Ovary (tissue), 9 donors: Measurements from ENCODE around the gene KCNC2. TPM values are rescaled to one million over a fixed set of nuclear protein-coding genes. Genes with fewer than 3 reads are reported as not detected.

Experiments used
- DNase-seq, 5 donors: peaks; one replicate each; pipeline ENCODE4 v3.0.0-alpha.2; 2019 to 2020
- H3K27ac ChIP-seq, 2 donors: fragments of 200-600 bp; one replicate each; pipeline versions ENCODE4 v1.5.1 to v1.8.0; 2019 to 2022
- H3K27me3 ChIP-seq: fragments of 200-600 bp; one replicate; pipeline ENCODE4 v1.8.0; 2022
- H3K36me3 ChIP-seq: fragments of 200-600 bp; sonication (generic); one replicate; pipeline ENCODE4 v1.5.1; 2019
- H3K4me1 ChIP-seq: one replicate; pipeline ENCODE4 v1.8.1; 2013; ENCODE audit warnings: mild to moderate bottlenecking, moderate library complexity; ENCODE audit not compliant: insufficient read depth
- H3K4me3 ChIP-seq: fragments of 200-600 bp; sonication (generic); one replicate; pipeline ENCODE4 v1.5.1; 2017
- H3K9me3 ChIP-seq, 2 donors: fragments of 200-600 bp in 1 of 2; sonication (generic) in 1 of 2; one replicate each; pipeline versions ENCODE4 v1.5.1 to v1.8.1; 2013 to 2019; ENCODE audit warnings: mild to moderate bottlenecking in 1 of 2, moderate library complexity in 1 of 2
- EP300 ChIP-seq: sonication (generic); formaldehyde crosslinking; IDR thresholded peaks from one replicate; pipeline ENCODE4 v1.6.1; 2017; ENCODE audit warnings: antibody characterized with exemption
- POLR2A ChIP-seq: fragments of 450-650 bp; IDR thresholded peaks from one replicate; pipeline ENCODE4 v1.6.1; 2017; ENCODE audit warnings: antibody characterized with exemption, mild to moderate bottlenecking, moderate library complexity
- WGBS, 3 donors: extraction: QIAGEN DNeasy Blood & Tissue Kit in 1 of 3; methylation state at CpG; one replicate each; pipeline versions ENCODE4 v1.1.5 to v1.1.7; 2013 to 2017; 5-methylcytosine and 5-hydroxymethylcytosine counted together
- intact Hi-C, 4 donors: fragments of 100-400 bp; cut with DNase I; formaldehyde crosslinking; loops; one replicate each; pipeline versions ENCODE4 v1.11.0 to v1.15.1; 2022 to 2023
- polyA plus RNA-seq, 2 donors: library from polyadenylated mRNA; stranded (reverse); fragments of 200-250 nt in 1 of 2; fragments of 350-450 nt in 1 of 2; fragmentation: Illumina TruSeq in 1 of 2; extraction: RNeasy Lipid Tissue Mini Kit (QIAGEN cat#74804) in 1 of 2; gene quantifications; one replicate each; pipeline ENCODE4 v1.2.3, GENCODE V29; 2013 to 2014
- total RNA-seq, 7 donors: library from RNA; depleted of rRNA in 2 of 7; stranded (reverse); fragments of >200 nt in 2 of 7; fragmentation: NEBNext Ultra II Directional in 3 of 7; extraction: Animal tissue kit (Norgen Biotek cat#: 25700) in 3 of 7; gene quantifications; one replicate each; pipeline versions ENCODE4 v1.1.0 to v1.2.4, GENCODE V29; 2016 to 2023
- TF ChIP-seq, protein P1 (sequence below), 3 donors: fragments of 450-650 bp in 2 of 3; fragments of 200-600 bp in 1 of 3; IDR thresholded peaks; one replicate each; pipeline versions ENCODE4 v1.5.1 to v1.8.0; 2016 to 2022; ENCODE audit warnings: antibody characterized with exemption in 3 of 3, mild to moderate bottlenecking in 1 of 3
- donor health status: DM: no; HTN: no; CAD: no; lungs with moderate emphysema.
- donor health status: DM: no; HTN: no; CAD: no.
- donor health status: Bipolar disorder and iron deficiency.
- donor health status: DM: yes; HTN: yes; CAD: no.
- donor health status: DM: no; HTN: no; CAD: no.
- donor health status: DM: yes; HTN: yes; CAD: no.

The KCNC2 gene
- total and polyA plus RNA-seq, 9 donors, result not detected

DNA sequence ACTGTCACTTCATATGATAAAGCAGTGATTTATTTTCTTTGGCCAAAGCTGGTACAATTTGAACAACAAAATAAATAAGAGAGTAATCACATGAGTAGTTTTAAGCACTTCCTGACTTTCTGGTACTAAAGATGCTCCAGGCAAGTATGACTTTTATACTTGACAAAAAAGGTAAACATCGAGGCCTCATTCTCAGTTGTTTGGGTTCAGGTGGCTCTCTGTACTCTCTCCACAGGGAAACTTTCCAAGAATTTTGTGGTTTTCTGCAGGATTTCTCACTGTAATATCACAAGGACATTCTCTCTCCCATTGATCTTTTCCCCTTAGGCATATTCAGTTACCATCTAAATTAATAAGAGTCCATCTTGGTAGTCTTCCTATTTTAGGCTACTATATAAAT lies 26.6 kb upstream of the KCNC2 start:
- no peak overlapping the region for H3K4me3 ChIP-seq
- no peaks in the 10 kb centered on the region for H3K9me3 ChIP-seq
- no peaks in the 10 kb centered on the region for H3K4me1 ChIP-seq
- DNase-seq, result no peak
- TF ChIP-seq POLR2A, result no peak
- TF ChIP-seq EP300, result no peak
- TF ChIP-seq, protein P1, sequence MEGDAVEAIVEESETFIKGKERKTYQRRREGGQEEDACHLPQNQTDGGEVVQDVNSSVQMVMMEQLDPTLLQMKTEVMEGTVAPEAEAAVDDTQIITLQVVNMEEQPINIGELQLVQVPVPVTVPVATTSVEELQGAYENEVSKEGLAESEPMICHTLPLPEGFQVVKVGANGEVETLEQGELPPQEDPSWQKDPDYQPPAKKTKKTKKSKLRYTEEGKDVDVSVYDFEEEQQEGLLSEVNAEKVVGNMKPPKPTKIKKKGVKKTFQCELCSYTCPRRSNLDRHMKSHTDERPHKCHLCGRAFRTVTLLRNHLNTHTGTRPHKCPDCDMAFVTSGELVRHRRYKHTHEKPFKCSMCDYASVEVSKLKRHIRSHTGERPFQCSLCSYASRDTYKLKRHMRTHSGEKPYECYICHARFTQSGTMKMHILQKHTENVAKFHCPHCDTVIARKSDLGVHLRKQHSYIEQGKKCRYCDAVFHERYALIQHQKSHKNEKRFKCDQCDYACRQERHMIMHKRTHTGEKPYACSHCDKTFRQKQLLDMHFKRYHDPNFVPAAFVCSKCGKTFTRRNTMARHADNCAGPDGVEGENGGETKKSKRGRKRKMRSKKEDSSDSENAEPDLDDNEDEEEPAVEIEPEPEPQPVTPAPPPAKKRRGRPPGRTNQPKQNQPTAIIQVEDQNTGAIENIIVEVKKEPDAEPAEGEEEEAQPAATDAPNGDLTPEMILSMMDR (IDR thresholded peaks at IDR 0.05), result no peak
- WGBS, 3 donors, result 14 to 40% (median 29%) methylated on average over 1 of the region's 1 CpG
- intact Hi-C loops, result no loop called here
- no peak overlapping the region for H3K27ac ChIP-seq
- no peaks in the 10 kb centered on the region for H3K36me3 ChIP-seq
- H3K27me3 ChIP-seq, result no peaks in the 10 kb centered on the region

DNA sequence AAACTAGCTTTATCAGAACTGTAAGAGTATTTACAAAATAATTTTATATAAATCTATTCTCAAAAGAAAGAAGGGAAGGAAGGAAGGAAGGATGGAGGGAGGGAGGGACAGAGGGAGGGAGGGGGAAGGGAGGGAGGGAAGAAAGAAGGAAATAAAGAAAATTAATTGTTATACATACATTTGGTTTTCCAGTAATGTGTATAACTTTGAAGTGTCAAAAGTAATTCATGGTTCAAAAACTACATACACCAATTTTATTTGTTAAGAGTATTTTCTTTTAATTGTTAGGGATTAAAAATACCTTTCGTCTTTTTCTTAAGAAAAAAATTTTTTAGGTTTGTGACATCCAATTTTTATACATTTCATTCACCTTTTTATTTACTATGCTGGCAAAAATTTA lies 17.5 kb upstream of the KCNC2 start:
- WGBS, 3 donors, result 79 to 86% (median 84%) methylated on average over 1 of the region's 1 CpG
- H3K4me1 ChIP-seq, result no peaks in the 10 kb centered on the region
- intact Hi-C loops, result no loop called here

DNA sequence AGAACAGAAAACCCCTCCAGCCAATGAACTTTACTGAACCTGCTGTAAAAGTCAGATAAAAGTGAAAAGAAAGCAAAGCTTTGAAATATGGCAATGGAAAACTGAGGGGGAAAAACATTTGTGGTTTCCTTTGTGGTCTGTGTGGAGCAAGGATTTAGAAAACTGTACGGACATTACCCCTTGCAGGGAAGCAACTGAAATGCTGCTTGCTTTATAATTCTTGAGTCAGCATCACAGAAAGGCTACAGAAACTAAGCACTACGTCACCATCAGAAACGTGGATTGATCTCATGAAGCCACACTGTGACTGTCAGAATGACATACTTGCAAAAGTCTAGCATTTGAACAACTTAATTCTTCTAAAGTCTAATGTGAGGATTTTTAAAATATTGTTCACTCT lies 2.4 kb upstream of the KCNC2 start:
- no peak overlapping the region for H3K4me3 ChIP-seq
- TF ChIP-seq, protein P1 (IDR thresholded peaks at IDR 0.05), result no peak
- TF ChIP-seq EP300 (no peak), POLR2A (no peak)
- 38 to 54% (median 52%) methylated on average over 3 of the region's 3 CpGs for WGBS, 3 donors
- H3K4me1 ChIP-seq, result no peaks in the 10 kb centered on the region
- H3K36me3 ChIP-seq, result no peaks in the 10 kb centered on the region
- H3K9me3 ChIP-seq, result no peaks in the 10 kb centered on the region
- intact Hi-C loops, result no loop called here
- no peaks in the 10 kb centered on the region for H3K27me3 ChIP-seq
- H3K27ac ChIP-seq, result no peak overlapping the region
- no peak for DNase-seq

More for the DNA sequence above, 17.5 kb upstream of the KCNC2 start:
- H3K27me3 ChIP-seq, result no peaks in the 10 kb centered on the region
- TF ChIP-seq, protein P1 (IDR thresholded peaks at IDR 0.05), result no peak
- TF ChIP-seq EP300 (no peak), POLR2A (no peak)
- H3K36me3 ChIP-seq, result no peaks in the 10 kb centered on the region
- DNase-seq, result no peak
- H3K9me3 ChIP-seq, result no peaks in the 10 kb centered on the region
- H3K27ac ChIP-seq, result no peak overlapping the region
- H3K4me3 ChIP-seq, result no peak overlapping the region

DNA sequence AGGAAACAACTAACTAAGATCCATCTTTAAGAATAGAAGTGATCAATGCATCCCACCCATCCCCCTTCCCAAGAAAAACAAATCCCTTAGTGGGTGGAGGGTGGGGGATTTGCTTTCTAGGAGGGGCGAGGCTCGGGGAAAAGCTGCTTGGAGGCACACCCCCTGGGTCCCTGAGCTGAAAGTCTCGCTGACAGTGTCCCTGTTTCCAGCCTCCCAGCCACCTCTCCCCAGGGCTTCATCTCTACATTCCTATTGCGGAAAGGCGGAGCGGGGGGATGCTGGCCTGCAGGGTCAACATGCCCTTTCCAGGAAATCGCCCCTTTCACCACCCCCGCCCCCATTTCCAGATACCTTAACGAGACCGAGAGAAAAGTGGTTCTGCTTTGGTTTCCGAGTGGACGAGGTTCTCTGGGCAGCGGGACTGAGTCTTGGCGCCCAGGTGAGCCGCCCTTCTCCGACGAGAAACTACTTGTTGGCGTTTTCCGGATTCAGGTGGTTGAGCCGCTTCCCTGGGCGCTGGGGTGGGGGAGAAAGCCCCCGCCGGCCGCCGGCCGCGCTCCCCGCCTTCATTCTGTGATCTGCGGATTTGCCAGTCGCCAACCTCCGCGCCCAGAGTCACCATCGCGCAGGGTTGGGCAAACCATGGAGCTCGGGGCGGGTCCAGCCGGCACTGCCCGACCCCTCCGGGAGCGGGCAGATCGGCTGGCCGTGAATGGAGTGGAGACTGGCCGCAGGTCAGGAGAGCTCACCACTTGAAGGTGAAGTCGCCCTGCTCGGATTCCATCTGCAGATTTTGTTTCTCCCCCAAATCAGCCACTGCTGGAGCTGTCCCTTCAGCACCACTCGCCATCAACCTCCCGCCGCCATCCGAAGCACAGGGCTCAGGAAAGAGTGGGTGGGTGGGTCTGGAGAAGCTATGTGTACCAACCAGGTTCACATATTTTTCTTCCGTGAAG lies 505 bp downstream of the KCNC2 start:
- Histone ChIP-seq H3K36me3 (no peaks in the 10 kb centered on the region), H3K9me3 (no peaks in the 10 kb centered on the region), H3K27ac (no peak overlapping the region), H3K4me3 (no peak overlapping the region), H3K4me1 (no peaks in the 10 kb centered on the region), H3K27me3 (no peaks in the 10 kb centered on the region)
- intact Hi-C loops, result no loop called here
- TF ChIP-seq, protein P1 (IDR thresholded peaks at IDR 0.05), result no peak
- TF ChIP-seq EP300 (no peak), POLR2A (no peak)
- 1 to 4% (median 3%) methylated on average over 23 to 50 of the region's 50 CpGs for WGBS, 3 donors
- DNase-seq, result peak in 1 of 5 donors; percentile 12
